GM15510 (cell line): ENCODE data around the gene ZFAND2A.

Experiments
- POLR2A ChIP-seq: IDR thresholded peaks from 3 replicates; pipeline ENCODE4 v1.6.1; 2011; ENCODE audit warnings: borderline replicate concordance; ENCODE audit not compliant: insufficient read length; ENCODE audit errors: extremely low read depth

The ZFAND2A gene

DNA sequence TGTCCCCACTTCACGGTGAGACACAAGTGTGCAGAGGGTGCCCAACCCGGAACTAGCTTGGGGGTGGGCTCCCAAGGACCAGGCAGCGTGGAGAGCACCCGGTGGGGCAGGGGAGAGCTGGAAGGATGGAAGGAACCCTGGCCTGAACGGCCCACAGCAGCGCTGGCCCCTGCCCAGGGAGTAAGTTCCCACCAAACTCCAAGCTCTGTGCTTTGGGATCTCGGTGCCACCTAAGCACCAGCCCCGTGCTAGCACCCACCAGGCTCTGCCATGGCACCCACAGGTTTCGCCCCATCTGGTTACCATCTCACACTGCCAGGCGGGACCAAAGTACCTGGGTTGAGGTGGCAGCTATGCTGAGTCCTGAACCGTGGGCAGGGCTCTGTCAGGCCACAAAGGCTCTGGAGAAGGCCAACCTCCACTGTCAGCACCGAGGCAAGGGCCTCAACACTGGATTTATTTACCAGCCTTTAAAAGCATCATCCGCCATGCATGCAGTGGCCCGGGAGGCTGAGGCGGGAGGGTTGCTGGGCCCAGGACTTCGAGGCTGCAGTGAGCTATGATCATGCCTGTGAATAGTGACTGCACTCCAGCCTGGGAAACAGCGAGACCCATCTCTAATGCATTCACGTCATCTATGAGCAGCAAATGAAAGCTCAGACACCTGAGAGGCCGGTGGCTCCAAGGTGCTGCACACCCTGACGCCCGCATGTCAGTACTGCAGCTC, 56.0 kb downstream of the ZFAND2A start:
- TF ChIP-seq POLR2A, result peak; percentile 7

DNA sequence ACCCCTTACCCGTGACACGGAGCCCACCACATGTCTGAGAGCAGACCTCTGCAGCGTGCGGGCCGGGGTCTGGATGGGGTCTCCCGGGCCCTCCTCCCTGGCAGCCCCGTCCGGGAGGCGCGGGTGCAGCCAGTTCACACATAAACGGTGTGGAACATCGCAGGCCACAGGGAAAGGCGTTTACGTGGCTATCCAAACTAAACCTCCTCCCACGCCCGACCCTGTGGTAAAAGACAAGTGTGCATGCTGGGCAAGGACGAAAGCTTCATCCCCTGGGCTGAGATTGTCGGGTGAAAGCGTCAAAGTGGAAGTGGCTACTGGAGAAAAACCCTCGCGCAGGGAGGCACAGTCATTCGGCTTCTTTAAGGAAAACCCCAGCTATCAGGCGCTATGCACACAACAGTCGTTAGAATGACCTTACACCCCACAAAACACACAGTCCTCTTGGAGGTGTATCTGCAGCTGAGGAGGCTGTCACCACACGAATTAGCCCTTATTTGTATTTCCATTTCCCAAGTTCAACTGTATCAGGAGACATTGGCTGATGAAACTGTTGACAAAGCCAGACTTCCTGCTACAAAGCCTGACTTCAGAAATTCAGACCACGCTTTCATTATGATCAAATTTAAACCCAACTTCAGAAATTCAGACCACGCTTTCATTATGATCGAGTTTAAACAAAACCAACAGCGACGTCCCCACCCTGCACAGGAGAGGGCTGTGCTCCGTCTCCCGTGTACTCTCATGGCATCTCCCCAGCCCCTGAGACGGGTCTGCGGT, 56.8 kb downstream of the ZFAND2A start:
- peak; percentile 17 for TF ChIP-seq POLR2A
